ENCODE data around the gene ECI2. TPM values are rescaled to one million over a fixed set of nuclear protein-coding genes. Genes with fewer than 3 reads are reported as not detected.

ECI2 gene
- total and polyA plus RNA-seq, 2 donors: 50.3 to 62.7 TPM

GRCh38 chr6:4164117-4164442 is 28.7 kb upstream of the ECI2 start:
- H3K27ac ChIP-seq (ENCODE audit: low read depth): no peak overlapping the region
- no peak for DNase-seq (ENCODE audit: extremely low spot score)
- no peak overlapping the region for H3K4me3 ChIP-seq (ENCODE audit: low read depth, low read length)
- H3K4me1 ChIP-seq (ENCODE audit: insufficient read depth): no peaks in the 10 kb centered on the region
- no peaks in the 10 kb centered on the region for H3K36me3 ChIP-seq (ENCODE audit: insufficient read depth)
- 89% methylated on average over 4 of the region's 4 CpGs for WGBS

DNA sequence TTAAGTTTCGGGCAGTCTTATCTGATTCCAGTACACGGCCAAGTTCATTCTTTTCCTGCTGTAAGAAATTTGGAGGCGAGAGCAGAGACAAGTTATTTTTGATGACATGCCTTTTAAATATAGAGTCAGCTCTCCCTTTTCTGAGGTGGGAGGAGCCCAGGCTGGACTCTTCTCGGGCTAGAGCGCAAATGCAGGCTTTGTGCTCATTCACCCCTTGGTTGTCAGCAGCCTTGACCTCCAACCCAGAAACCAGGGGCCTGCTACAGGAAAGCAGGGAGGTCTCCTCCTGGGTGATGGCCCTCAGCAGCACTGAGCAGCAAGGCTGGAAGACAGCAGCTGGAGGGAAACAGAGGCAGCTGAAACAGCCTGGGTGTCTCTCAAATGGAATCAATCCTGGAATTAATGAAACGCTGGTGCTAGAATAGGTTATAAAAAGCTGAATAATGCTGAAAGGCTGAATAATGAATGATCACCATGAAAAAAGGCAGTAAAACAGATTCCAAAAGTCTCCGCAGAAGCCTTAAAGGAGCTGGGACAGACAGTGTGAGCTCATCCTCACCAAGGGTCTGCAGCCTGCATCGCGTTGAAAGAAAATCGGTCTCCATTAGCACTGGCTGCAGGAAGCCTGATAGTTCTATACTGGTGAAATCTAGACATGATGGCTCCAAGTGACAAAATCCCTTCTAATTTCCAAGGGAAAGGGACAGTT is 28.2 kb upstream of the ECI2 start:
- 74% methylated on average over 10 of the region's 10 CpGs for WGBS
- H3K4me1 ChIP-seq (ENCODE audit: insufficient read depth): no peaks in the 10 kb centered on the region
- no peaks in the 10 kb centered on the region for H3K36me3 ChIP-seq (ENCODE audit: insufficient read depth)
- H3K27ac ChIP-seq (ENCODE audit: low read depth): no peak overlapping the region
- DNase-seq (ENCODE audit: extremely low spot score): no peak
- H3K4me3 ChIP-seq (ENCODE audit: low read depth, low read length): no peak overlapping the region

DNA sequence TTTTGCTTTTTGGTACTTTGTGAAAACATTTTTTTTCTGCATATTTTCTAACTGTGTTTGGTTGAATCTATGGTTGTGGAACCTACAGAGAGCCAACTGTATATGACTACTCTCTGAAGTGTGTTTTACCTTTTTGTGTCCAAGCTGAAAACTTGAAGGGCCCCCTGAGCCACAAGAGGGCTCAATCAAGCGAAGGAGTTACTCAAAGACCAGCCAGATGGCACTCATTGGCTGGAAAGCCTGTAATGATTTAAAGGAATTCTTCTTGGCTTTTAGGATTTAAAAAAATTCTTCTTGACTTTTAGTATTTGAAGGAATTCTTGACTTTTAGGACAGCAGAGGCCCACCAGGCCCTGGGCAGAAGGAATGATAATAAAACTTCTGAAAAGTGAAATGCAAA is 27.0 kb upstream of the ECI2 start:
- Histone ChIP-seq H3K4me1 (ENCODE audit: insufficient read depth) (no peaks in the 10 kb centered on the region), H3K36me3 (ENCODE audit: insufficient read depth) (no peaks in the 10 kb centered on the region), H3K27ac (ENCODE audit: low read depth) (no peak overlapping the region), H3K4me3 (ENCODE audit: low read depth, low read length) (no peak overlapping the region)
- 87% methylated on average over 1 of the region's 1 CpG for WGBS
- DNase-seq (ENCODE audit: extremely low spot score): no peak

- 65% methylated on average over 7 of the region's 7 CpGs for WGBS
- Histone ChIP-seq H3K36me3 (ENCODE audit: insufficient read depth) (no peaks in the 10 kb centered on the region), H3K4me3 (ENCODE audit: low read depth, low read length) (no peak overlapping the region), H3K4me1 (ENCODE audit: insufficient read depth) (no peaks in the 10 kb centered on the region), H3K27ac (ENCODE audit: low read depth) (no peak overlapping the region)
- no peak for DNase-seq (ENCODE audit: extremely low spot score)
Observed at GRCh38 chr6:4159491-4159890, 24.1 kb upstream of the ECI2 start.

DNA sequence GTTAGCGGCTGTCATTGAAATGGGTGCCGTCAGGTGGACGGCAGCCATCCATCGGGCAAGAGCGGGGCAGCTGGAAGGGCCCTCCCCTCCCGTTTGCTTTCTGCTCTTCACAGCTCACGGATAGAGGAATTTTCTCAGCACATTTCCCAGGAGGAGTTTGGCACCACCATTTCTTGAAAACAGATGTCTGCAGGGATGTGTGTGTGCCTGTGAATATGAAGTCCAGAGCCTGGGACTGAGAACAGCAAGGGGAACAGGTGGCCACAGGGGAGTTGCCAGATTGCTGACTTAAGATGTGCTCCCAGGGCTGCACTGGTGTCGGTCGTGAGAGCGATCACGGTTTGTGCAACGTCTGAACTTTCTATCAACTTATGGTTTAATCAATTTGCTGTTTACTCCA is 22.1 kb upstream of the ECI2 start:
- Histone ChIP-seq H3K4me1 (ENCODE audit: insufficient read depth) (no peaks in the 10 kb centered on the region), H3K27ac (ENCODE audit: low read depth) (no peak overlapping the region), H3K36me3 (ENCODE audit: insufficient read depth) (no peaks in the 10 kb centered on the region), H3K4me3 (ENCODE audit: low read depth, low read length) (no peak overlapping the region)
- 77% methylated on average over 12 of the region's 12 CpGs for WGBS
- no peak for DNase-seq (ENCODE audit: extremely low spot score)

DNA sequence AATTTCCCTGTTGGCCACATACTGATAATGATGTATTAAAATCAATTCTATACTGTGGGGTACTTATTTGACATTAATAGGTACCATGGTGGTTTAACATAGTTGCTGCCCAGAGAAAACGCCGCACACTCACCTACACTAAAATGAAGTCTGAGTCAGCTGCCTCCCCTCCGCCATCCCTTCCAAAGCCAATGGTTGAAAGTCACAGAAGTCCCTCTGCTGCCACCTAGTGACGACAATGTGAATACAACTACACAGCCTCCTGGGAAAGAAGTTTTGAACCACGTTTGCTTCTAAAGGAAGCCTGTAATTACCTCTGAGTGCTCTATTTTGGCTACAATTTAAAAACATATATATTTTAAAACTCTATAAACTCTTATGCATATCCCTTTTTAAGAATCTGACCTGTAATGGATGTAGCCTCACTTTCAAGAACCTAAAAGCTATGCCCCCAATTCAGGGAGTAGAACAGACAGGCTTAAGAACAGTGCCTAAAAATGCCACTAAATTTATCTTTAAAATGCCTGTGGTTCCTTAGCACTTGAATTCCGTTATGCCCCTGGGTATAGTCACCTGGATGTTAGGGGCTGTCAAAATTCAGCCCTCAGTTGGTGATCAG is 20.6 kb upstream of the ECI2 start:
- WGBS: under 1% methylated on average over 6 of the region's 6 CpGs
- DNase-seq (ENCODE audit: extremely low spot score): peak; percentile 77
- no peak overlapping the region for H3K4me3 ChIP-seq (ENCODE audit: low read depth, low read length)
- H3K36me3 ChIP-seq (ENCODE audit: insufficient read depth): no peaks in the 10 kb centered on the region
- no peaks in the 10 kb centered on the region for H3K4me1 ChIP-seq (ENCODE audit: insufficient read depth)
- H3K27ac ChIP-seq (ENCODE audit: low read depth): no peak overlapping the region

DNA sequence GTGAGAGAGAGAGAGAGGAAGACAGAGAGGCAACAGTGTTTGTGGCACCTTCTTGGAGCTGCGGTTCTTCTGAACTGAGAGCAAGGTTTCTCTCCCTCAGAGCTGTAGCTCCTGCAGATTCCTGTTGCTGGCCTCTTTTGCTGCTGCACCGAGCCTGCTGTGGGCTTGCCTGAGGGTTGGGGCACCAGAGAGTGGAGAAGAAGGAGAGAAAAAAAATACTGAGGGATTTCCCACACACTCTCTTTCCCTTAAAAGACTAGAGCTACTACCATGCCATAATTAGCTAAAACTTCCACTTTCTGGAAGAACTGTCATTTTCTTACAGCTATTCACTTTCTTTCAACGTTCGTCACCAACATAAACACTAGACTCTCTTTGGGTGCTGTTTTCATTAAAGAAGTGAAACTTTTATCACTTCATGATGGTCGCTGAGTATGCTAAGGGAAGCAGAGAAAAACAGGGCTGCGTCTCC is 18.2 kb upstream of the ECI2 start:
- H3K4me3 ChIP-seq (ENCODE audit: low read depth, low read length): no peak overlapping the region
- no peak overlapping the region for H3K27ac ChIP-seq (ENCODE audit: low read depth)
- DNase-seq (ENCODE audit: extremely low spot score): no peak
- WGBS: 81% methylated on average over 6 of the region's 6 CpGs
- no peaks in the 10 kb centered on the region for H3K4me1 ChIP-seq (ENCODE audit: insufficient read depth)
- no peaks in the 10 kb centered on the region for H3K36me3 ChIP-seq (ENCODE audit: insufficient read depth)

- no peak for DNase-seq (ENCODE audit: extremely low spot score)
- no peak overlapping the region for H3K4me3 ChIP-seq (ENCODE audit: low read depth, low read length)
- 85% methylated on average over 2 of the region's 2 CpGs for WGBS
- no peak overlapping the region for H3K27ac ChIP-seq (ENCODE audit: low read depth)
- no peaks in the 10 kb centered on the region for H3K36me3 ChIP-seq (ENCODE audit: insufficient read depth)
- no peaks in the 10 kb centered on the region for H3K4me1 ChIP-seq (ENCODE audit: insufficient read depth)
Observed at GRCh38 chr6:4145083-4145482, 9.7 kb upstream of the ECI2 start.

DNA sequence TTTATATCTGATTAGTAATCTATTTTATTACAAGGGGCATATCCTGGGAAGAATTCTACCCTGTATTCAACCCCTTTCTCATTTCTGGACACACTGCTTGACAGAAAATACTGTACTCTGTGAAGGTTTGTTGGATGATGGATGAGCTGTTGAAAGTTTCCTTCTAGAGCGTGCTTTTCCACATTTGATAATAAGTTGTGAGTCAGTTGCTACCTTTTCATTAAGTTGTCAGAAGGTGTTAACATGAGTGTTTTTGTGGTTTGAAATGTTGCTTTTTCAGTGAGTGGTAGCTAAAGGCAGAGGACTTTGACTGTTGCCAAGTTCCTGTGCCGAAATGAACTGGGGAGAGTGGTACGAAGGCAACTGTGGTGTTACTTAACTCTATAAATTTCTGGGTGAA is 3.9 kb upstream of the ECI2 start:
- H3K27ac ChIP-seq (ENCODE audit: low read depth): no peak overlapping the region
- H3K36me3 ChIP-seq (ENCODE audit: insufficient read depth): no peaks in the 10 kb centered on the region
- DNase-seq (ENCODE audit: extremely low spot score): no peak
- H3K4me1 ChIP-seq (ENCODE audit: insufficient read depth): no peaks in the 10 kb centered on the region
- no peak overlapping the region for H3K4me3 ChIP-seq (ENCODE audit: low read depth, low read length)
- WGBS: 80% methylated on average over 3 of the region's 3 CpGs

DNA sequence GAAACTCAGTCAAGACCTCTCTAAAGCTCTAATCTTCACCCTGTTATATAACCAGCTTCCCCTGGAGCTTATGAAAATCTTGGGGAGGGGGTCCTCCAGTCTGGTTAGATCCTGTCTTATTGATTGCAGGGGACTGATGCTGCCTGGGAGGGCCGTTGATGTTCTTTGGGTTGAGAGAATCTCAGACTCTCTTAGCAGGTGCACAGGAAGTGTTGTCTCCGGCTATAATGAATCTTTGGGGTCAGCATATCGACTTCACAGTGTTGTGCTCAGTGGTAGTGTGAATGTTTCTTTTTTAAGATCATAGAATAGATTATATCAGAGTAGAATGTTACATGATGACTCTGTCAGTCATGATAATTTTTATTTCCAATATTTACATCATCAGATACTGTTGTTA is 2.8 kb upstream of the ECI2 start:
- H3K4me3 ChIP-seq (ENCODE audit: low read depth, low read length): no peak overlapping the region
- no peak overlapping the region for H3K27ac ChIP-seq (ENCODE audit: low read depth)
- H3K4me1 ChIP-seq (ENCODE audit: insufficient read depth): no peaks in the 10 kb centered on the region
- no peak for DNase-seq (ENCODE audit: extremely low spot score)
- WGBS: 82% methylated on average over 3 of the region's 3 CpGs
- H3K36me3 ChIP-seq (ENCODE audit: insufficient read depth): no peaks in the 10 kb centered on the region

DNA sequence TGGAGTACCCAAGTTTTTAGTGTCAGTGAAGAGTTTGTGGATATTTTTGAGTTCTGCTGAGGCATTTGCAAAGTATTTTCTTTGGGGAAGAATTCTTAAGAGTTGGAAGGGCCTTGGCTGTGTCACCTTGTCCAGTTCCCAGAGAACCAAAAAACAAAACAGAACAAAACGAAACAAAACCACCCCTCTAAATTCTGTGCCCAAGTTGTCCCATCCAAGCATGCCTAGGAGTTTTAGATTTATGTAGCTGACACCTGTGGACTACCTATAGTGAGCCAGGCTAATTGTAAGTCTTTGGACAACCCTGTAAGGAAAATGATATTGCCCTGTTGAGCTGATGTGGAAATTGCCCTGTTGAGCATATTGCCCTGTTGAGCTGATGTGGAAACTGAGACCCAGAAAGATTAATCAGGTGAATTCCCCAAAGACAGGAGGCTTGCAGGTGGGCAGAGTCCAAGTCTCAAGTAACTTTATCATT is 1.0 kb upstream of the ECI2 start:
- peak; percentile 11 for DNase-seq (ENCODE audit: extremely low spot score)
- Histone ChIP-seq H3K4me1 (ENCODE audit: insufficient read depth) (no peaks in the 10 kb centered on the region), H3K4me3 (ENCODE audit: low read depth, low read length) (peak overlapping the region; percentile 66), H3K27ac (ENCODE audit: low read depth) (no peak overlapping the region), H3K36me3 (ENCODE audit: insufficient read depth) (no peaks in the 10 kb centered on the region)
- WGBS: 16% methylated on average over 1 of the region's 1 CpG

DNA sequence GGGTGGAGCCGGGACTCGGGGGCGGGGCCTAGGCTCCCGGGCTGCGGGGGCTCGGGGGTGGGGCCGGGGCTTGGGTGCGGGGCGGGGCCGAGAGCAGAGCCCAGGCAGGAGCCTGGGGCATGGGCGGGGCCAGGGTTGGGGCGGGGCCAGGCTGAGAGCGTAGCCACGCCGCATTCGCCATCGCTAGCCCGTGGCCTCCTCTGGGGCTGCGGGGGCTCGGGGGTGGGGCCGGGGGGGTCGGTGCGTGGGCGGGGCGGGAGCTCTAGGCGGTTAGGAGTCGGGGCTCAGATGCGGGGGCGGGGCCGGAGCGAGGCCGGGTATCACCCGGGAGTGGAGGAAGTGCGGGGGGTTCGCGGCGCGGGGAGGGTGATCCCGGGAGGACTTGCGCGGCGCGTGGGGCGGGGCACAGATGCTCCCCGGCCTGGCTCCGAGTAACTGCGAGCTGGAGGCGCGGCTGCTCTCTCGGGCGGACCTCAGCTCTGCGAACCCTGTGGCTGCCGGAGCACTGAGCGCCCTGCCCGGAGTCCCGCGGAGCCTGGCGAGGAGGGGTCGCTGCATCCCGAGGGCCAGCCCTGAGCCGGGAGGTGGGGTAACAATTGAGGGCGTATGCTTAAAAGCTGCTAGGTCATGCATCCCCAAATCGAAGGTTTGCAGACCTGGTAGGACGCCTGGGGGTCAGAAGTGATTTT is 434 bp upstream of the ECI2 start:
- H3K4me3 ChIP-seq (ENCODE audit: low read depth, low read length): peak overlapping the region; percentile 66
- no peaks in the 10 kb centered on the region for H3K4me1 ChIP-seq (ENCODE audit: insufficient read depth)
- WGBS: 1% methylated on average over 64 of the region's 64 CpGs
- H3K27ac ChIP-seq (ENCODE audit: low read depth): no peak overlapping the region
- H3K36me3 ChIP-seq (ENCODE audit: insufficient read depth): no peaks in the 10 kb centered on the region
- peak; percentile 80 for DNase-seq (ENCODE audit: extremely low spot score)

DNA sequence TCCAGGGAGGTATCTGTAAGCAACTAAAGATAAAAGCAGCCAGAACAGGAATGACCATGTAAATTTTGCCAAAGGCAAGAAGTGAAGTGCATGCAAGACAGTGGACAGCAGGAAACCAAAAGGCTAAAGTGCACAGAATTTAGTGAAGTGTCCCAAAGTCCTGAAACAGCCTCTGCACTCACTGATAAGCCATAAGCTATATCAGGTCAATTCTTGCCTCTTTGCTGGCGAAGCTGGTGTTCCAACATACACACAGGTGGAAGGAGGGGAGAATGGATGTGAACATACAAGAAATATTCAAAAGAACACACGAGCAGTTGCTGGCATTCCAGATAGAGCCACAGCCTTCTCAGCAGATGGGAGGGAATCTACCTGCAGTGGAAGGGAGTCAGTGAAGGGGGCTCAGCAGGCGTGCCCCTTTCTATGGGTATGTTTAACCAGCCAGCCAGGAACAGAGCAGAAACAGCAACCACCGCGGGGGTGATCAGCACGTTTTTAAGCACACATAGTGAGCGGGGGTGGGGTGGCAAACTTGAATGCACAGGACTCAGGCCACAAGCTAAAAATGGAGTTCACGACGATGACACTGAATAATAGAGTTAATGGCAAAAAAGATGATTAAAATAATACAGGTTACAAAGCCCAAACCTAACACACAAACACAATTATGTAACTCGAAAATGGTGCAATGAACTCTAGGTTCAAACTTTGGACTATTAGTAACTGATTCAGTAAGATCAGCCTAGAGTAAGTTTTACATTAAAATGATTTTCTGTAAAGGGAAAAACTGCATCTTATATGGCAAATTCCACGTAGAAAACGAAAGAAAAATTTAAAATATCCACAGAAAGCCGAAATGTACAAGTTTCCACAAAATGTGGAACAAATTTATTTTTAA is 1.2 kb downstream of the ECI2 start:
- H3K4me3 ChIP-seq (ENCODE audit: low read depth, low read length): peak overlapping the region; percentile 66
- peaks cover 7% of the 10 kb centered on the region for H3K36me3 ChIP-seq (ENCODE audit: insufficient read depth)
- H3K27ac ChIP-seq (ENCODE audit: low read depth): no peak overlapping the region
- DNase-seq (ENCODE audit: extremely low spot score): no peak
- H3K4me1 ChIP-seq (ENCODE audit: insufficient read depth): no peaks in the 10 kb centered on the region
- 27% methylated on average over 13 of the region's 13 CpGs for WGBS
